ENCODE results near the gene CTXND1. TPM values are rescaled to one million over a fixed set of nuclear protein-coding genes. Genes with fewer than 3 reads are reported as not detected.

CTXND1 gene
- total and polyA plus RNA-seq, 2 of the 13 experiments (the other 11 are each of a cell fraction or from before 2014, with no cell fraction given) = 1.2 to 2.1 TPM

- no peak for TF ChIP-seq POGK (CRISPR knock-in tag; conservative IDR thresholded peaks at IDR 0.05)
- TF ChIP-seq EZH2 (conservative IDR thresholded peaks at IDR 0.05; ENCODE audit: low read depth, low read length) = no peak
- no peak for TF ChIP-seq ETV5 (CRISPR knock-in tag; IDR thresholded peaks at IDR 0.05; ENCODE audit: borderline replicate concordance)
- no peak for TF ChIP-seq LRRFIP1 (CRISPR knock-in tag; conservative IDR thresholded peaks at IDR 0.05)
- no peak for TF ChIP-seq ZNF572 (CRISPR knock-in tag; IDR thresholded peaks at IDR 0.05)
- TF ChIP-seq ZNF580 (CRISPR knock-in tag; IDR thresholded peaks at IDR 0.05; ENCODE audit: borderline replicate concordance, low read depth) = no peak
- no peak for TF ChIP-seq FOXK2 (IDR thresholded peaks at IDR 0.05)
These were observed 31.5 kb upstream of the CTXND1 start (continued) for GRCh38 chr15:80283531-80283930.

GRCh38 chr15:80277147-80277546 lies 25.1 kb upstream of the CTXND1 start:
- no peaks in the 10 kb centered on the region for H3K79me2 ChIP-seq (ENCODE audit: insufficient read depth, low read length)
- no peak overlapping the region for H3K9ac ChIP-seq (ENCODE audit: insufficient read depth, low read depth, low read length)
- POLR2A ChIA-PET = no interaction called here
- H3K27me3 ChIP-seq (ENCODE audit: control insufficient read depth in 1 of 2, insufficient read depth in 2 of 2, low read length in 2 of 2) = peaks cover 0 to 8% of the 10 kb centered on the region in 2 experiments; a peak in 2 of 5 replicates
- H2AFZ ChIP-seq (ENCODE audit: low read length) = no peak overlapping the region
- ATAC-seq = no peak
- 23% methylated on average over 5 of the region's 6 CpGs for WGBS (ENCODE audit: low lambda C conversion rate)
- H3K9me3 ChIP-seq (ENCODE audit: low read length) = peaks cover 8% of the 10 kb centered on the region; the same call in 1 of the 2 replicates
- in situ Hi-C loops (cut with HindIII; ENCODE audit: extremely low pct_ligation_motif_present, low pct_unique_long_range_greater_than_20kb) = no loop called here
- intact Hi-C loops (cut with micrococcal nuclease; ENCODE audit: unreplicated experiment) = no loop called here
- H3K4me2 ChIP-seq (ENCODE audit: low read depth, low read length) = no peak overlapping the region
- no peak for FAIRE-seq
- CTCF ChIA-PET (ENCODE audit: low intra/inter-chr PET ratio, low total read pairs) = no interaction called here
- H3K4me3 ChIP-seq (replicated peaks in 1 of 3; ENCODE audit: insufficient read depth in 1 of 3, low read depth in 2 of 3, low read length in 3 of 3) = no peak overlapping the region
- no TSS peak for BruUV-seq (replicated peaks)
- no peak for DNase-seq (ENCODE audit: low spot score)
- no peak overlapping the region for H3K27ac ChIP-seq (ENCODE audit: extremely low read length, insufficient read depth, low read length)
- no peaks in the 10 kb centered on the region for H4K20me1 ChIP-seq (ENCODE audit: insufficient read depth, low read length)
- peaks cover 19% of the 10 kb centered on the region for H3K4me1 ChIP-seq (ENCODE audit: insufficient read depth, low read length)
- H3K36me3 ChIP-seq (replicated peaks in 1 of 2; ENCODE audit: control insufficient read depth in 1 of 2, insufficient read depth in 2 of 2, low read length in 2 of 2) = no peaks in the 10 kb centered on the region
- TF ChIP-seq ZNF326 (CRISPR knock-in tag; IDR thresholded peaks at IDR 0.05; ENCODE audit: borderline replicate concordance) (no peak), U2AF1 (optimal IDR thresholded peaks at IDR 0.05; ENCODE audit: low read depth, low read length) (no peak), ZBTB34 (CRISPR knock-in tag; IDR thresholded peaks at IDR 0.05) (no peak), RELA (CRISPR knock-in tag; IDR thresholded peaks at IDR 0.05) (no peak), KLF12 (CRISPR knock-in tag; IDR thresholded peaks at IDR 0.05; ENCODE audit: borderline replicate concordance) (no peak), ZNF792 (CRISPR knock-in tag; IDR thresholded peaks at IDR 0.05) (no peak), PRMT3 (CRISPR knock-in tag; IDR thresholded peaks at IDR 0.05; ENCODE audit: borderline replicate concordance, low read depth) (no peak), NR2F6 (IDR thresholded peaks at IDR 0.05) (no peak), NR2F6 (CRISPR knock-in tag; IDR thresholded peaks at IDR 0.05) (no peak), CSRNP1 (CRISPR knock-in tag; IDR thresholded peaks at IDR 0.05) (no peak), DMAP1 (CRISPR knock-in tag; IDR thresholded peaks at IDR 0.05) (no peak), YY1 (IDR thresholded peaks at IDR 0.05; ENCODE audit: insufficient read depth, insufficient replicate concordance, low read depth, low read length) (no peak)

All from HepG2 (cell line).